Activated CD4-positive, alpha-beta T cell treated with anti-CD3 and anti-CD28 coated beads, Interleukin-2, Interleukin-6, amounts not matched to agents 100 ng/mL and 50 ng/mL, durations not matched to agents 16 hours and 8 hours (primary cell): ENCODE measurements around the gene HOXA1.

Source experiments
- DNase-seq: peaks from one replicate; pipeline ENCODE4 v3.0.0-alpha.2; 2020

HOXA1 gene

GRCh38 chr7:27116031-27116961, 20.5 kb upstream of the HOXA1 start:
- no peak for DNase-seq

GRCh38 chr7:27115221-27116026, 19.6 kb upstream of the HOXA1 start:
- no peak for DNase-seq

- DNase-seq, result no peak
Measured at GRCh38 chr7:27114881-27115220, 19.1 kb upstream of the HOXA1 start.

- no peak for DNase-seq
Measured at GRCh38 chr7:27113991-27114769, 18.4 kb upstream of the HOXA1 start.

- no peak for DNase-seq
Measured at GRCh38 chr7:27112955-27113949, 17.5 kb upstream of the HOXA1 start.

- DNase-seq, result no peak
Measured at GRCh38 chr7:27112361-27112760, 16.6 kb upstream of the HOXA1 start.

- DNase-seq, result no peak
Measured at GRCh38 chr7:27111751-27112277, 16.0 kb upstream of the HOXA1 start.

- DNase-seq, result no peak
Measured at GRCh38 chr7:27111042-27111750, 15.4 kb upstream of the HOXA1 start.

- DNase-seq, result no peak
Measured at GRCh38 chr7:27110186-27111031, 14.6 kb upstream of the HOXA1 start.

- DNase-seq, result no peak
Measured at GRCh38 chr7:27109466-27110185, 13.8 kb upstream of the HOXA1 start.

- DNase-seq, result no peak
Measured at GRCh38 chr7:27108390-27109127, 12.8 kb upstream of the HOXA1 start.

- DNase-seq, result no peak
Measured at GRCh38 chr7:27107391-27108381, 11.9 kb upstream of the HOXA1 start.

- no peak for DNase-seq
Measured at GRCh38 chr7:27106901-27107240, 11.1 kb upstream of the HOXA1 start.

GRCh38 chr7:27106181-27106900, 10.5 kb upstream of the HOXA1 start:
- no peak for DNase-seq

GRCh38 chr7:27105301-27106031, 9.7 kb upstream of the HOXA1 start:
- DNase-seq, result no peak
